SK-N-SH treated with all-trans-retinoic acid at 6 μM for 48 hours (cell line): ENCODE measurements around the gene NR1H3.

Source experiments
- ATAC-seq: fragments of 200-7000 bp; cut with Tn5 transposase; 3 replicates; pipeline ENCODE4 v1.9.1; 2020; ENCODE audit warnings: mild to moderate bottlenecking, moderate library complexity
- ARNTL ChIP-seq: fragments of 450-650 bp; formaldehyde crosslinking; IDR thresholded peaks from 2 replicates; pipeline ENCODE4 v1.5.0; 2020; ENCODE audit warnings: low read depth, mild to moderate bottlenecking, moderate library complexity, borderline replicate concordance
- BACH2 ChIP-seq: fragments of 250-450 bp; sonication (Bioruptor Pico); IDR thresholded peaks from 2 replicates; pipeline ENCODE4 v1.9.0; 2021; ENCODE audit warnings: mild to moderate bottlenecking, borderline replicate concordance
- CREB5 ChIP-seq: fragments of 250-450 bp; sonication (Bioruptor Pico); IDR thresholded peaks from 2 replicates; pipeline ENCODE4 v1.5.1; 2020; ENCODE audit warnings: low read depth, mild to moderate bottlenecking, moderate library complexity
- CSDC2 ChIP-seq: fragments of 250-450 bp; sonication (Bioruptor Pico); IDR thresholded peaks from 2 replicates; pipeline ENCODE4 v1.5.0; 2020; ENCODE audit warnings: mild to moderate bottlenecking, moderate library complexity
- CSRNP3 ChIP-seq: fragments of 250-450 bp; sonication (Bioruptor Pico); IDR thresholded peaks from 2 replicates; pipeline ENCODE4 v1.5.1; 2021; ENCODE audit warnings: mild to moderate bottlenecking, moderate library complexity
- ESRRG ChIP-seq: fragments of 250-450 bp; sonication (Bioruptor Pico); IDR thresholded peaks from 2 replicates; pipeline ENCODE4 v1.6.1; 2021; ENCODE audit warnings: mild to moderate bottlenecking
- GLIS3 ChIP-seq: fragments of 250-450 bp; sonication (Bioruptor Pico); IDR thresholded peaks from 2 replicates; pipeline ENCODE4 v1.5.0; 2020; ENCODE audit warnings: mild to moderate bottlenecking, moderate library complexity
- ISL1 ChIP-seq: fragments of 250-450 bp; sonication (Bioruptor Pico); IDR thresholded peaks from 2 replicates; pipeline ENCODE4 v2.1.2; 2022; ENCODE audit warnings: mild to moderate bottlenecking, moderate library complexity
- OSR1 ChIP-seq: fragments of 250-450 bp; sonication (Bioruptor Pico); IDR thresholded peaks from 2 replicates; pipeline ENCODE4 v1.8.0; 2022; ENCODE audit warnings: moderate library complexity, mild to moderate bottlenecking, inconsistent platforms
- PATZ1 ChIP-seq: fragments of 250-450 bp; sonication (Bioruptor Pico); IDR thresholded peaks from 2 replicates; pipeline ENCODE4 v1.8.0; 2020; ENCODE audit warnings: mild to moderate bottlenecking, moderate library complexity, borderline replicate concordance
- POU6F1 ChIP-seq: fragments of 250-450 bp; sonication (Bioruptor Pico); IDR thresholded peaks from 2 replicates; pipeline ENCODE4 v1.8.0; 2021; ENCODE audit warnings: low read depth, mild to moderate bottlenecking, moderate library complexity, borderline replicate concordance
- PPARA ChIP-seq: fragments of 250-450 bp; sonication (Bioruptor Pico); IDR thresholded peaks from 2 replicates; pipeline ENCODE4 v1.5.0; 2020; ENCODE audit warnings: mild to moderate bottlenecking, borderline replicate concordance
- RARB ChIP-seq: fragments of 250-450 bp; sonication (Bioruptor Pico); IDR thresholded peaks from 2 replicates; pipeline ENCODE4 v1.8.0; 2021; ENCODE audit warnings: mild to moderate bottlenecking, moderate library complexity
- SNAI2 ChIP-seq: fragments of 250-450 bp; sonication (Bioruptor Pico); IDR thresholded peaks from 2 replicates; pipeline ENCODE4 v1.5.0; 2020; ENCODE audit warnings: mild to moderate bottlenecking, moderate library complexity
- TCF4 ChIP-seq: fragments of 250-450 bp; sonication (Bioruptor Pico); IDR thresholded peaks from 2 replicates; pipeline ENCODE4 v1.8.0; 2021; ENCODE audit warnings: mild to moderate bottlenecking, moderate library complexity, borderline replicate concordance
- TOX ChIP-seq: fragments of 250-450 bp; sonication (Bioruptor Pico); IDR thresholded peaks from 2 replicates; pipeline ENCODE4 v1.8.0; 2021; ENCODE audit warnings: mild to moderate bottlenecking, moderate library complexity, borderline replicate concordance
- TSHZ2 ChIP-seq: fragments of 250-450 bp; sonication (Bioruptor Pico); IDR thresholded peaks from 2 replicates; pipeline ENCODE4 v1.5.0; 2020; ENCODE audit warnings: mild to moderate bottlenecking, moderate library complexity
- ZC3H10 ChIP-seq: fragments of 250-450 bp; sonication (Bioruptor Pico); IDR thresholded peaks from 2 replicates; pipeline ENCODE4 v1.5.1; 2021; ENCODE audit warnings: mild to moderate bottlenecking, moderate library complexity
- ZFP3 ChIP-seq: fragments of 250-450 bp; sonication (Bioruptor Pico); IDR thresholded peaks from 2 replicates; pipeline ENCODE4 v1.5.0; 2020; ENCODE audit warnings: mild to moderate bottlenecking, moderate library complexity
- ZNF565 ChIP-seq: fragments of 450-650 bp; formaldehyde crosslinking; conservative IDR thresholded peaks from 2 replicates; pipeline ENCODE4 v1.5.0; 2020; ENCODE audit warnings: low read depth, mild to moderate bottlenecking, moderate library complexity
- ZNF70 ChIP-seq: fragments of 450-650 bp; formaldehyde crosslinking; IDR thresholded peaks from 2 replicates; pipeline ENCODE4 v1.5.0; 2020; ENCODE audit warnings: mild to moderate bottlenecking, moderate library complexity
- ZNF8 ChIP-seq: fragments of 450-650 bp; formaldehyde crosslinking; IDR thresholded peaks from 2 replicates; pipeline ENCODE4 v1.5.0; 2020; ENCODE audit warnings: mild to moderate bottlenecking, moderate library complexity

Gene NR1H3

GRCh38 chr11:47234669-47235100 lies 23.1 kb upstream of the NR1H3 start (continued):
- TF ChIP-seq ISL1 (CRISPR knock-in tag) (no peak), CSDC2 (no peak)

GRCh38 chr11:47235163-47235562 lies 22.6 kb upstream of the NR1H3 start:
- TF ChIP-seq ZNF70 (CRISPR knock-in tag) (no peak), ZNF565 (CRISPR knock-in tag) (no peak), RARB (no peak), ZC3H10 (CRISPR knock-in tag) (no peak), ESRRG (CRISPR knock-in tag) (no peak), SNAI2 (CRISPR knock-in tag) (no peak), CREB5 (CRISPR knock-in tag) (no peak), PATZ1 (CRISPR knock-in tag) (no peak), ARNTL (CRISPR knock-in tag) (no peak), ZFP3 (CRISPR knock-in tag) (no peak)
- ATAC-seq = no peak

- peak; percentile 14; the same call in 1 of the 3 replicates for ATAC-seq
- TF ChIP-seq CREB5 (CRISPR knock-in tag) = no peak
- TF ChIP-seq TOX = no peak
- TF ChIP-seq RARB = no peak
- TF ChIP-seq GLIS3 (CRISPR knock-in tag) = no peak
- no peak for TF ChIP-seq ISL1 (CRISPR knock-in tag)
These were observed 21.3 kb upstream of the NR1H3 start for GRCh38 chr11:47236482-47236881.

GRCh38 chr11:47239852-47240251 lies 17.9 kb upstream of the NR1H3 start:
- TF ChIP-seq RARB = no peak
- TF ChIP-seq SNAI2 (CRISPR knock-in tag) = no peak
- TF ChIP-seq ZNF565 (CRISPR knock-in tag) = no peak
- TF ChIP-seq ZNF8 (CRISPR knock-in tag) = no peak
- no peak for TF ChIP-seq TOX
- no peak for TF ChIP-seq ARNTL (CRISPR knock-in tag)
- no peak for TF ChIP-seq TCF4 (CRISPR knock-in tag)
- no peak for TF ChIP-seq PPARA (CRISPR knock-in tag)
- TF ChIP-seq TSHZ2 (CRISPR knock-in tag) = no peak
- no peak for TF ChIP-seq POU6F1 (CRISPR knock-in tag)
- TF ChIP-seq BACH2 = no peak
- TF ChIP-seq CSRNP3 = no peak
- no peak for TF ChIP-seq CREB5 (CRISPR knock-in tag)
- TF ChIP-seq OSR1 (CRISPR knock-in tag) = no peak
- TF ChIP-seq, all 23 proteins: peak for 0

More at GRCh38 chr11:47239852-47240251, 17.9 kb upstream of the NR1H3 start:
- no peak for ATAC-seq
